Brain microvascular endothelial cell (primary cell): ENCODE data around the gene ZYG11B.

Experiments used
- DNase-seq: peaks from one replicate; pipeline ENCODE4 v3.0.0-alpha.2; 2020
- H3K27ac ChIP-seq: fragments of 250-450 bp; sonication (Bioruptor Pico); 2 replicates; pipeline ENCODE4 v1.5.1; 2020; ENCODE audit warnings: mild to moderate bottlenecking, moderate library complexity
- H3K27me3 ChIP-seq: fragments of 250-450 bp; sonication (Bioruptor Pico); replicated peaks from 2 replicates; pipeline ENCODE4 v1.5.1; 2020; ENCODE audit warnings: mild to moderate bottlenecking
- H3K36me3 ChIP-seq: fragments of 250-450 bp; sonication (Bioruptor Pico); replicated peaks from 2 replicates; pipeline ENCODE4 v1.5.1; 2020; ENCODE audit warnings: mild to moderate bottlenecking
- H3K4me3 ChIP-seq: 2 replicates; pipeline ENCODE4 v1.5.1; 2011; ENCODE audit warnings: low read depth, mild to moderate bottlenecking, control low read depth, low read length, moderate library complexity
- in situ Hi-C: cut with HindIII; loops from 2 replicates; pipeline ENCODE4 v1.10.0; 2017; ENCODE audit warnings: low sequenced_read_pairs, low pct_ligation_motif_present
- TF ChIP-seq, protein P1 (sequence below): IDR thresholded peaks from 2 replicates; pipeline ENCODE4 v1.5.1; 2011; ENCODE audit warnings: low read depth, mild to moderate bottlenecking, moderate library complexity, low read length, control low read depth, inconsistent platforms; ENCODE audit errors: missing control alignments

The ZYG11B gene

GRCh38 chr1:52850951-52851350 is 124.7 kb downstream of the ZYG11B start:
- H3K36me3 ChIP-seq: no peaks in the 10 kb centered on the region
- in situ Hi-C loops: no loop called here
- no peak overlapping the region for H3K27ac ChIP-seq
- TF ChIP-seq, protein P1, sequence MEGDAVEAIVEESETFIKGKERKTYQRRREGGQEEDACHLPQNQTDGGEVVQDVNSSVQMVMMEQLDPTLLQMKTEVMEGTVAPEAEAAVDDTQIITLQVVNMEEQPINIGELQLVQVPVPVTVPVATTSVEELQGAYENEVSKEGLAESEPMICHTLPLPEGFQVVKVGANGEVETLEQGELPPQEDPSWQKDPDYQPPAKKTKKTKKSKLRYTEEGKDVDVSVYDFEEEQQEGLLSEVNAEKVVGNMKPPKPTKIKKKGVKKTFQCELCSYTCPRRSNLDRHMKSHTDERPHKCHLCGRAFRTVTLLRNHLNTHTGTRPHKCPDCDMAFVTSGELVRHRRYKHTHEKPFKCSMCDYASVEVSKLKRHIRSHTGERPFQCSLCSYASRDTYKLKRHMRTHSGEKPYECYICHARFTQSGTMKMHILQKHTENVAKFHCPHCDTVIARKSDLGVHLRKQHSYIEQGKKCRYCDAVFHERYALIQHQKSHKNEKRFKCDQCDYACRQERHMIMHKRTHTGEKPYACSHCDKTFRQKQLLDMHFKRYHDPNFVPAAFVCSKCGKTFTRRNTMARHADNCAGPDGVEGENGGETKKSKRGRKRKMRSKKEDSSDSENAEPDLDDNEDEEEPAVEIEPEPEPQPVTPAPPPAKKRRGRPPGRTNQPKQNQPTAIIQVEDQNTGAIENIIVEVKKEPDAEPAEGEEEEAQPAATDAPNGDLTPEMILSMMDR: no peak
- no peaks in the 10 kb centered on the region for H3K27me3 ChIP-seq
- no peak overlapping the region for H3K4me3 ChIP-seq
- no peak for DNase-seq

- DNase-seq: no peak
- Histone ChIP-seq H3K27ac (no peak overlapping the region), H3K36me3 (no peaks in the 10 kb centered on the region), H3K27me3 (no peaks in the 10 kb centered on the region), H3K4me3 (no peak overlapping the region)
- TF ChIP-seq, protein P1: no peak
- in situ Hi-C loops: no loop called here
Measured at GRCh38 chr1:52852854-52853253, 126.6 kb downstream of the ZYG11B start.

DNA sequence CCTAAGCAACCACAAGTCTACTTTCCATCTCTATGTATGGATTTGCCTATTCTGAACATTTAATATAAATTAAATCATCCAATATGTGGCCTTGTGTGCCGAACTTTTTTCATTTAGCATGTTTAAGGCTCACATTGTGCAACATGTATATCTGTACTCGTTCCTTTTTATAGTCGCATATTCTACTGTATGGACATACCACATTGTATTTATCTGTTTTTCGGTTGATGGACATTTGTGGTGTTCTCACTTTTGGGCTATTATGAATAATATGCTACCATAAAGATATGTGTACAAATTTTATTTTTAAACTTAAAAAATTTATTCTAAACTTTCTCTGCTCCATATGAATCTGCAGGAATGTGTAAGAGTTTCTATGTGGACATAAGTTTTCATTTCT is 129.3 kb downstream of the ZYG11B start:
- DNase-seq: no peak
- TF ChIP-seq, protein P1: no peak
- in situ Hi-C loops: no loop called here
- H3K36me3 ChIP-seq: no peaks in the 10 kb centered on the region
- no peaks in the 10 kb centered on the region for H3K27me3 ChIP-seq
- no peak overlapping the region for H3K4me3 ChIP-seq
- H3K27ac ChIP-seq: no peak overlapping the region

DNA sequence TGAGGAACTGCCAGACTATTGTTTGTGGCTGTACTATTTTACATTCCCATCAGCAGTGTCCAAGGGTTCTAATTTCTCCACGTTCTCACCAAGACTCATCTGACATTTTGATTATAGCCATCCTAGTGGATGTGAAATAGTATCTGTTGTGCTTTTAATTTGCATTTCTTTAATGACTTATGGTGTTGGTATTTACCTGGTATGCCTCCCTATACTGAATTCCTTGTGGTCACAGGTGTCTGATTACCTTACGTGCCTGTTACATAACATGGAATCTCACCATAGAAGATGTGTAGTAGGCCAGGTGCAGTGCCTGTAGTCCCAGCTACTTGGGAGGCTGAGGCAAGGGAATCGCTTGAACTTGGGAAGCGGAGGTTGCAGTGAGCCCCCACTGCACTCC is 129.8 kb downstream of the ZYG11B start:
- H3K27me3 ChIP-seq: no peaks in the 10 kb centered on the region
- no peak for DNase-seq
- no peak overlapping the region for H3K27ac ChIP-seq
- H3K36me3 ChIP-seq: no peaks in the 10 kb centered on the region
- in situ Hi-C loops: no loop called here
- H3K4me3 ChIP-seq: no peak overlapping the region
- TF ChIP-seq, protein P1: no peak

GRCh38 chr1:52857443-52857842 is 131.2 kb downstream of the ZYG11B start:
- H3K4me3 ChIP-seq: no peak overlapping the region
- DNase-seq: no peak
- no peaks in the 10 kb centered on the region for H3K36me3 ChIP-seq
- in situ Hi-C loops: no loop called here
- no peak overlapping the region for H3K27ac ChIP-seq
- TF ChIP-seq, protein P1: no peak
- H3K27me3 ChIP-seq: no peaks in the 10 kb centered on the region

DNA sequence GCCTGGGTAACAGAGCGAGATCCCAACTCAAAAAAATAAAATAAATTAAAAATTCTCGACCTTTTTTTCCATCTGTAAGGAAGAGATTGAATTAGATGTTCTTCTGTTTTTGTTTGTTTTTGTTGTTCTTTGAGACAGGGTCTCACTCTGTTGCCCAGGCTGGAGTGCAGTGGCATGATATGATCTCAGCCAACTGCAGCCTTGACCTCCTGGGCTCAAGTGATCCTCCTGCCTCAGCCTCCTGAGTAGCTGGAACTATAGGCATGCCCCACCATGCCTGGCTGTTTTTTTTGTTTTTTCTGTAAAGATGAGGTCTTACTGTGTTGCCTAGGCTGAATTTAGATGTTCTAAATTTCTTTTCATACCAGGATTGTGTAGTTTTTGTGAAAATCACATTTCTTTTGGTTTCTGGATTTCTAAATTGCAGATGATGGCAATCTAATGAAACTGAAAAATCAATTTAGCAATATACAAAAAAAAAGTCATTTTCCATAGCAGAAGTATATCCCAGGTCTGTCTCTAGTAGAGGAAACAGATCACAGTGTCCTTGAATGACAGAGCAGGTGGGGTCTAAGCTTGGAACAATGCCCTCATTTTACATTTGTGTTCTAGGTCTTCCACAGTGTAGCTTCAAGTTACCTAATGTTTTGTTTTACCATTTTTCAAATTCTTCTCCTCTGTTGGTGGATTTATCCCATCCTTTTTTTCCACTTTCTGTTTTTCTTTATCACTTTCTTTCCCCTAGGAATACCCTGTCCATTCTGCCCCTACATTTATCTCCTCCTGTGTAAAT is 136.6 kb downstream of the ZYG11B start:
- Histone ChIP-seq H3K36me3 (no peaks in the 10 kb centered on the region), H3K27ac (no peak overlapping the region), H3K4me3 (no peak overlapping the region), H3K27me3 (no peaks in the 10 kb centered on the region)
- TF ChIP-seq, protein P1: no peak
- no peak for DNase-seq
- in situ Hi-C loops: no loop called here
